Left ventricle myocardium inferior (tissue), 1 donor: Measurements from ENCODE around the gene GRIK1. TPM values are rescaled to one million over a fixed set of nuclear protein-coding genes. Genes with fewer than 3 reads are reported as not detected.

Experiments used
- DNase-seq: peaks from one replicate; pipeline ENCODE4 v3.0.0-alpha.2; 2020
- H3K27ac ChIP-seq: fragments of 200-600 bp; replicated peaks from 2 replicates; pipeline ENCODE4 v1.8.0; 2021
- H3K27me3 ChIP-seq: fragments of 200-600 bp; 2 replicates; pipeline ENCODE4 v1.8.0; 2021; ENCODE audit warnings: low read depth
- H3K36me3 ChIP-seq: fragments of 200-600 bp; 2 replicates; pipeline ENCODE4 v1.8.0; 2021
- H3K4me1 ChIP-seq: fragments of 200-600 bp; 2 replicates; pipeline ENCODE4 v1.8.0; 2021
- H3K4me3 ChIP-seq: fragments of 200-600 bp; 2 replicates; pipeline ENCODE4 v1.8.0; 2021; ENCODE audit warnings: mild to moderate bottlenecking, moderate library complexity
- H3K9me3 ChIP-seq: fragments of 200-600 bp; replicated peaks from 2 replicates; pipeline ENCODE4 v1.8.0; 2021
- CTCF ChIP-seq: fragments of 200-600 bp; IDR thresholded peaks from 2 replicates; pipeline ENCODE4 v1.8.0; 2021; ENCODE audit warnings: antibody characterized with exemption, mild to moderate bottlenecking, borderline replicate concordance
- intact Hi-C: fragments of 100-400 bp; cut with micrococcal nuclease; formaldehyde crosslinking; loops from one replicate; pipeline ENCODE4 v1.11.0; 2022
- total RNA-seq: library from RNA; stranded (reverse); fragmentation: NEBNext Ultra II Directional; extraction: Animal tissue kit (Norgen Biotek cat#: 25700); gene quantifications from one replicate; pipeline ENCODE4 v1.2.1, GENCODE V29; 2021
- donor health status: DM: no; HTN: yes; CAD: no; lungs with severe emphysema.

The GRIK1 gene
- total RNA-seq, 1 donor from 2014 or later, result not detected

GRCh38 chr21:29658177-29658933 lies 281.4 kb downstream of the GRIK1 start:
- no peaks in the 10 kb centered on the region for H3K36me3 ChIP-seq
- no peaks in the 10 kb centered on the region for H3K4me1 ChIP-seq
- H3K4me3 ChIP-seq, result no peak overlapping the region
- no peaks in the 10 kb centered on the region for H3K27me3 ChIP-seq
- no peak overlapping the region for H3K27ac ChIP-seq
- intact Hi-C loops, result no loop called here
- no peak for TF ChIP-seq CTCF
- no peak for DNase-seq
- no peaks in the 10 kb centered on the region for H3K9me3 ChIP-seq

GRCh38 chr21:29657240-29657989 lies 282.4 kb downstream of the GRIK1 start:
- Histone ChIP-seq H3K27me3 (no peaks in the 10 kb centered on the region), H3K9me3 (no peaks in the 10 kb centered on the region), H3K27ac (peak overlapping the region; percentile 18), H3K36me3 (no peaks in the 10 kb centered on the region), H3K4me3 (no peak overlapping the region), H3K4me1 (no peaks in the 10 kb centered on the region)
- TF ChIP-seq CTCF, result no peak
- intact Hi-C loops, result no loop called here
- DNase-seq, result no peak

- no peak for DNase-seq
- Histone ChIP-seq H3K4me1 (no peaks in the 10 kb centered on the region), H3K4me3 (no peak overlapping the region), H3K36me3 (no peaks in the 10 kb centered on the region), H3K27ac (peak overlapping the region; percentile 18), H3K9me3 (no peaks in the 10 kb centered on the region), H3K27me3 (no peaks in the 10 kb centered on the region)
- intact Hi-C loops, result no loop called here
- no peak for TF ChIP-seq CTCF
Measured at GRCh38 chr21:29656504-29657239, 283.1 kb downstream of the GRIK1 start.

- Histone ChIP-seq H3K9me3 (no peaks in the 10 kb centered on the region), H3K27me3 (no peaks in the 10 kb centered on the region), H3K4me3 (no peak overlapping the region), H3K36me3 (no peaks in the 10 kb centered on the region), H3K27ac (no peak overlapping the region), H3K4me1 (no peaks in the 10 kb centered on the region)
- intact Hi-C loops, result no loop called here
- no peak for DNase-seq
- no peak for TF ChIP-seq CTCF
Measured at GRCh38 chr21:29655577-29655976, 284.2 kb downstream of the GRIK1 start.

- intact Hi-C loops, result no loop called here
- no peaks in the 10 kb centered on the region for H3K36me3 ChIP-seq
- no peak overlapping the region for H3K27ac ChIP-seq
- no peak for TF ChIP-seq CTCF
- no peak overlapping the region for H3K4me3 ChIP-seq
- no peaks in the 10 kb centered on the region for H3K9me3 ChIP-seq
- no peaks in the 10 kb centered on the region for H3K4me1 ChIP-seq
- H3K27me3 ChIP-seq, result no peaks in the 10 kb centered on the region
- no peak for DNase-seq
Measured at GRCh38 chr21:29654855-29655254, 284.9 kb downstream of the GRIK1 start.
